SK-N-SH (cell line): ENCODE results near the gene MBP. TPM values are rescaled to one million over a fixed set of nuclear protein-coding genes. Genes with fewer than 3 reads are reported as not detected.

Experiments used
- CHD2 ChIP-seq: fragments of 150-350 bp; IDR thresholded peaks from 2 replicates; pipeline ENCODE4 v1.6.1; 2018; ENCODE audit warnings: low read length; ENCODE audit not compliant: partially characterized antibody
- PBX3 ChIP-seq: IDR thresholded peaks from 2 replicates; pipeline ENCODE4; 2012
- ZBTB33 ChIP-seq: IDR thresholded peaks from 2 replicates; pipeline ENCODE4 v1.4.0; 2012; ENCODE audit warnings: low read depth, borderline replicate concordance
- polyA plus RNA-seq, 3 experiments: library from polyadenylated mRNA; depleted of rRNA; stranded (reverse); fragments of >200 nt; gene quantifications; 2 replicates each; pipeline ENCODE4 v1.2.3, GENCODE V29; 2012

Gene MBP
- polyA plus RNA-seq, 1 of the 3 experiments (the other 2 are of a cell fraction) = 1.6 TPM

GRCh38 chr18:76931171-76931570 is 201.4 kb downstream of the MBP start (continued):
- TF ChIP-seq ZBTB33 (no peak), CHD2 (no peak), PBX3 (no peak)
- TF ChIP-seq, all 33 proteins: peak for 0

Other genes starting within 250 kb of the MBP start
- gene GALR1, start 117.1 kb upstream of the MBP start, polyA plus RNA-seq (2012; rRNA removed) = not detected in 2 replicates